SK-N-SH (cell line): ENCODE measurements around the gene SNN. TPM values are rescaled to one million over a fixed set of nuclear protein-coding genes. Genes with fewer than 3 reads are reported as not detected.

Experiments used
- CTCF ChIA-PET: fragments of 300-600, 350-600 bp; formaldehyde crosslinking; extraction: SDS; loops from one replicate; lab custom pipeline; 2021; lab: Yijun Ruan, JAX
- POLR2A ChIA-PET: fragments of 350-600 bp; sonication (Branson Sonifier 250); formaldehyde crosslinking; extraction: SDS; loops from one replicate; lab custom pipeline; 2020; ENCODE audit warnings: antibody characterized with exemption, inconsistent platforms; lab: Yijun Ruan, JAX
- DNase-seq: peaks from one replicate; pipeline ENCODE4 v3.0.0; 2012
- H2AFZ ChIP-seq: fragments of 200-600 bp; sonication (generic); 2 replicates; pipeline ENCODE4 v1.8.1; 2016; ENCODE audit warnings: antibody characterized with exemption, mild to moderate bottlenecking, low read depth
- H3F3A ChIP-seq: fragments of 200-600 bp; sonication (generic); replicated peaks from 2 replicates; pipeline ENCODE3; 2016; ENCODE audit warnings: antibody characterized with exemption, mild to moderate bottlenecking; ENCODE audit not compliant: insufficient read depth
- H3K27ac ChIP-seq, 2 experiments: fragments of 200-500 bp in 1 of 2; fragments of 200-600 bp in 1 of 2; sonication (Bioruptor generic) in 1 of 2; sonication (generic), shearing (Covaris generic) in 1 of 2; 2 replicates each; pipeline versions ENCODE4 v1.5.1 to v1.6.1; 2014 to 2016; ENCODE audit warnings: low read depth in 2 of 2, inconsistent platforms in 1 of 2, low read length in 1 of 2, mild to moderate bottlenecking in 1 of 2, mixed read lengths in 1 of 2
- H3K27me3 ChIP-seq: fragments of 200-600 bp; sonication (generic), shearing (Covaris generic); 2 replicates; pipeline ENCODE4 v1.6.1; 2016; ENCODE audit warnings: mixed run types; ENCODE audit not compliant: insufficient read depth
- H3K36me3 ChIP-seq, 2 experiments: fragments of 200-500 bp in 1 of 2; fragments of 200-600 bp in 1 of 2; sonication (Bioruptor generic) in 1 of 2; sonication (generic) in 1 of 2; replicated peaks in 1 of 2; 2 replicates each; pipeline versions ENCODE3 to v1.5.1; 2014 to 2016; ENCODE audit warnings: low read length in 1 of 2, mild to moderate bottlenecking in 1 of 2; ENCODE audit not compliant: insufficient read depth in 2 of 2, control insufficient read depth in 1 of 2
- H3K4me1 ChIP-seq, 2 experiments: fragments of 200-500 bp in 1 of 2; fragments of 200-600 bp in 1 of 2; sonication (Bioruptor generic) in 1 of 2; sonication (generic), shearing (Covaris generic) in 1 of 2; 2 replicates each; pipeline versions ENCODE4 v1.5.1 to v1.6.1; 2014 to 2016; ENCODE audit warnings: low read depth in 1 of 2, low read length in 1 of 2, mixed run types in 1 of 2; ENCODE audit not compliant: insufficient read depth in 2 of 2, control insufficient read depth in 1 of 2
- H3K4me2 ChIP-seq: fragments of 200-600 bp; sonication (generic), shearing (Covaris generic); 2 replicates; pipeline ENCODE4 v1.6.1; 2017; ENCODE audit warnings: mixed run types
- H3K4me3 ChIP-seq, 2 experiments: fragments of 200-500 bp in 1 of 2; fragments of 200-600 bp in 1 of 2; sonication (Bioruptor generic) in 1 of 2; sonication (generic), shearing (Covaris generic) in 1 of 2; 2 replicates each; pipeline versions ENCODE4 v1.5.1 to v1.8.1; 2014 to 2016; ENCODE audit warnings: low read depth in 2 of 2, inconsistent platforms in 1 of 2, low read length in 1 of 2, mild to moderate bottlenecking in 1 of 2, mixed read lengths in 1 of 2, moderate library complexity in 1 of 2
- H3K79me2 ChIP-seq: fragments of 200-600 bp; sonication (generic); 2 replicates; pipeline ENCODE4 v1.8.1; 2017; ENCODE audit warnings: mild to moderate bottlenecking; ENCODE audit not compliant: insufficient read depth
- H3K9ac ChIP-seq: fragments of 200-600 bp; sonication (generic); 2 replicates; pipeline ENCODE4 v1.6.1; 2017; ENCODE audit warnings: mixed run types
- H3K9me2 ChIP-seq: fragments of 200-600 bp; sonication (generic); 2 replicates; pipeline ENCODE4 v1.6.1; 2017; ENCODE audit warnings: mixed run types
- H3K9me3 ChIP-seq: fragments of 200-600 bp; sonication (generic); 2 replicates; pipeline ENCODE4 v1.6.1; 2017; ENCODE audit warnings: mixed run types, mild to moderate bottlenecking, moderate library complexity
- H4K20me1 ChIP-seq: fragments of 200-600 bp; sonication (generic); 2 replicates; pipeline ENCODE4 v1.6.1; 2017; ENCODE audit warnings: mild to moderate bottlenecking, mixed run types; ENCODE audit not compliant: insufficient read depth
- CTCF ChIP-seq: fragments of 200-600 bp; sonication (generic); IDR thresholded peaks from 2 replicates; pipeline ENCODE4 v1.6.1; 2017; ENCODE audit warnings: antibody characterized with exemption, mild to moderate bottlenecking, moderate library complexity
- EP300 ChIP-seq, 2 experiments: IDR thresholded peaks; 2 replicates each; pipeline versions ENCODE4 v1.4.0 to v1.6.1; 2012; ENCODE audit warnings: borderline replicate concordance in 1 of 2, low read depth in 1 of 2, low read length in 1 of 2
- FOSL2 ChIP-seq: IDR thresholded peaks from 2 replicates; pipeline ENCODE4 v1.4.0; 2012; ENCODE audit warnings: low read depth, mild to moderate bottlenecking, moderate library complexity, borderline replicate concordance
- JUND ChIP-seq: IDR thresholded peaks from 2 replicates; pipeline ENCODE4 v1.4.0; 2012
- MEF2A ChIP-seq: IDR thresholded peaks from 2 replicates; pipeline ENCODE4 v1.4.0; 2012; ENCODE audit warnings: low read depth, borderline replicate concordance
- MXI1 ChIP-seq: IDR thresholded peaks from 2 replicates; pipeline ENCODE4 v1.6.1; 2012; ENCODE audit warnings: mild to moderate bottlenecking, low read depth, low read length, improper control_type of control experiment
- NRF1 ChIP-seq: IDR thresholded peaks from 2 replicates; pipeline ENCODE4 v1.6.1; 2012; ENCODE audit warnings: low read depth, mild to moderate bottlenecking, low read length
- RFX5 ChIP-seq: IDR thresholded peaks from 2 replicates; pipeline ENCODE4 v1.6.1; 2012; ENCODE audit warnings: mild to moderate bottlenecking, improper control_type of control experiment, low read length
- RXRA ChIP-seq: IDR thresholded peaks from 2 replicates; pipeline ENCODE4 v1.4.0; 2012; ENCODE audit warnings: low read depth, mild to moderate bottlenecking, borderline replicate concordance
- SMC3 ChIP-seq: IDR thresholded peaks from 2 replicates; pipeline ENCODE4 v1.6.1; 2012; ENCODE audit warnings: low read depth, low read length, improper control_type of control experiment
- USF1 ChIP-seq: IDR thresholded peaks from 2 replicates; pipeline ENCODE4 v1.4.0; 2012; ENCODE audit warnings: low read depth, borderline replicate concordance
- WGBS: methylation state at CpG from one replicate; pipeline ENCODE4 v1.1.6; 2017; ENCODE audit warnings: low lambda C conversion rate; 5-methylcytosine and 5-hydroxymethylcytosine counted together
- polyA plus RNA-seq, 3 experiments: library from polyadenylated mRNA; depleted of rRNA; stranded (reverse); fragments of >200 nt; gene quantifications; 2 replicates each; pipeline ENCODE4 v1.2.3, GENCODE V29; 2012

Gene SNN
- polyA plus RNA-seq, 1 of the 3 experiments (the other 2 are of a cell fraction) = 15.4 TPM

GRCh38 chr16:11682655-11683096, 14.4 kb downstream of the SNN start:
- 49% methylated on average over 5 of the region's 5 CpGs for WGBS
- H3K27me3 ChIP-seq = no peaks in the 10 kb centered on the region
- H3K4me2 ChIP-seq = 0 out of 2 replicates have a peak overlapping the region, but pooled peaks have one; percentile 13
- H3K79me2 ChIP-seq = peaks cover 32% of the 10 kb centered on the region
- POLR2A ChIA-PET = no interaction called here
- H3K9ac ChIP-seq = no peak overlapping the region; the same call in 1 of the 2 replicates
- H4K20me1 ChIP-seq = peaks cover 42% of the 10 kb centered on the region
- no peaks in the 10 kb centered on the region for H3K9me3 ChIP-seq
- no peaks in the 10 kb centered on the region for H3K9me2 ChIP-seq
- CTCF ChIA-PET = no interaction called here
- peaks cover 22% of the 10 kb centered on the region for H3F3A ChIP-seq
- no peak overlapping the region for H3K4me3 ChIP-seq
- H3K4me1 ChIP-seq = peaks cover 4 to 5% of the 10 kb centered on the region in 2 experiments; a peak in 2 of 4 replicates
- DNase-seq = no peak
- H3K36me3 ChIP-seq = peaks cover 44 to 70% of the 10 kb centered on the region in 2 experiments
- no peak for TF ChIP-seq RFX5
- no peak for TF ChIP-seq NRF1
- peak; percentile 49; the same call in 1 of the 2 replicates for TF ChIP-seq FOSL2
- peak; percentile 91 for TF ChIP-seq MEF2A
- no peak for TF ChIP-seq RXRA
- TF ChIP-seq JUND = peak; percentile 29; the same call in 1 of the 2 replicates
- no peak for TF ChIP-seq CTCF
- TF ChIP-seq USF1 = no peak
- TF ChIP-seq MXI1 = no peak
- TF ChIP-seq SMC3 = no peak
- TF ChIP-seq, all 33 proteins: peak for 3
- Histone ChIP-seq H3K27ac (peak overlapping the region in 1 of 2 experiments; percentile 63; a peak in 2 of 4 replicates), H2AFZ (no peak overlapping the region)

- peaks cover 32% of the 10 kb centered on the region for H3K79me2 ChIP-seq
- 0 out of 2 replicates have a peak overlapping the region, but pooled peaks have one; percentile 13 for H3K4me2 ChIP-seq
- no peaks in the 10 kb centered on the region for H3K9me2 ChIP-seq
- H3K36me3 ChIP-seq = peaks cover 47 to 70% of the 10 kb centered on the region in 2 experiments
- TF ChIP-seq MEF2A = no peak
- TF ChIP-seq USF1 = no peak
- no peak for TF ChIP-seq EP300 (IDR thresholded peaks at IDR 0.05; ENCODE audit: borderline replicate concordance in 1 of 2, low read depth in 1 of 2, low read length in 1 of 2)
- POLR2A ChIA-PET = no interaction called here
- H3K4me3 ChIP-seq = no peak overlapping the region
- no peaks in the 10 kb centered on the region for H3K9me3 ChIP-seq
- no peak for DNase-seq
- peaks cover 39% of the 10 kb centered on the region for H4K20me1 ChIP-seq
- CTCF ChIA-PET = interaction anchor here (0.6 kb wide), 1 partner anchor 255 kb away, joined by 3 read pairs; no protein-coding TSS in a partner anchor
- peak overlapping the region in 1 of 2 experiments; percentile 63; a peak in 2 of 4 replicates for H3K27ac ChIP-seq
- H3K9ac ChIP-seq = no peak overlapping the region; the same call in 1 of the 2 replicates
- no peaks in the 10 kb centered on the region for H3K27me3 ChIP-seq
- peaks cover 5 to 6% of the 10 kb centered on the region in 2 experiments; a peak in 2 of 4 replicates for H3K4me1 ChIP-seq
- H2AFZ ChIP-seq = no peak overlapping the region
- H3F3A ChIP-seq = peaks cover 22% of the 10 kb centered on the region
- WGBS = 95% methylated on average over 11 of the region's 11 CpGs
These were observed 14.9 kb downstream of the SNN start for GRCh38 chr16:11683145-11683544.
